Activated CD4-positive, alpha-beta T cell treated with anti-CD3 and anti-CD28 coated beads for 36 hours (primary cell): ENCODE data around the gene KRT74. TPM values are rescaled to one million over a fixed set of nuclear protein-coding genes. Genes with fewer than 3 reads are reported as not detected.

ENCODE experiments used
- ATAC-seq: fragments of 200-7000 bp; cut with Tn5 transposase; one replicate; pipeline ENCODE4 v1.10.0; 2021; ENCODE audit warnings: mild to moderate bottlenecking, moderate library complexity
- CTCF ChIA-PET: fragments of 350-600 bp; sonication (Branson Sonifier 250); formaldehyde crosslinking; loops from one replicate; lab custom pipeline; 2021; ENCODE audit warnings: antibody characterized with exemption; lab: Charles Lee
- POLR2A ChIA-PET: fragments of 350-600 bp; sonication (Branson Sonifier 250); formaldehyde crosslinking; loops from one replicate; lab custom pipeline; 2021; ENCODE audit warnings: antibody characterized with exemption, inconsistent platforms; lab: Charles Lee
- DNase-seq: peaks from one replicate; pipeline ENCODE4 v3.0.0-alpha.2; 2020
- H3K27ac Mint-ChIP-seq: one replicate; pipeline ENCODE4 v1.8.0; 2021; ENCODE audit warnings: mixed read lengths
- H3K27me3 Mint-ChIP-seq: one replicate; pipeline ENCODE4 v1.8.0; 2021; ENCODE audit warnings: mixed read lengths
- H3K36me3 Mint-ChIP-seq: one replicate; pipeline ENCODE4 v1.8.0; 2021; ENCODE audit warnings: low read depth, mixed read lengths
- H3K4me1 Mint-ChIP-seq: one replicate; pipeline ENCODE4 v1.8.0; 2021; ENCODE audit warnings: mixed read lengths
- H3K4me3 Mint-ChIP-seq: one replicate; pipeline ENCODE4 v1.8.0; 2021; ENCODE audit warnings: mild to moderate bottlenecking, moderate library complexity, mixed read lengths
- H3K9me3 Mint-ChIP-seq: one replicate; pipeline ENCODE4 v1.8.0; 2021; ENCODE audit warnings: low read depth, mixed read lengths
- intact Hi-C, 2 experiments: fragments of 100-400 bp; cut with DNase I in 1 of 2; cut with micrococcal nuclease in 1 of 2; formaldehyde crosslinking; loops; one replicate each; pipeline versions ENCODE4 v1.14.2 to v1.15.1; 2022 to 2024; cut with DNase I, micrococcal nuclease
- total RNA-seq, 2 experiments: library from RNA; stranded (reverse); gene quantifications; one replicate each; pipeline ENCODE4 v1.2.3, GENCODE V29; 2021

Gene KRT74
- total RNA-seq, 2 experiments from 2014 or later: not detected

- no peaks in the 10 kb centered on the region for H3K36me3 Mint-ChIP-seq
- intact Hi-C loops: no loop called here
- no peak for DNase-seq
- H3K4me1 Mint-ChIP-seq: no peaks in the 10 kb centered on the region
- H3K27me3 Mint-ChIP-seq: no peaks in the 10 kb centered on the region
- POLR2A ChIA-PET: no interaction called here
- H3K27ac Mint-ChIP-seq: no peak overlapping the region
- H3K9me3 Mint-ChIP-seq: no peaks in the 10 kb centered on the region
- no peak overlapping the region for H3K4me3 Mint-ChIP-seq
- CTCF ChIA-PET: interaction anchor here (0.6 to 1.7 kb wide), 4 partner anchors 11 to 548 kb away, joined by 3 to 6 read pairs (median 6); no protein-coding TSS in a partner anchor
- ATAC-seq: no peak
These were observed 337 bp downstream of the KRT74 start for GRCh38 chr12:52573306-52573705.

GRCh38 chr12:52570511-52570910 is 3.1 kb downstream of the KRT74 start:
- Mint-ChIP-seq H3K4me1 (no peaks in the 10 kb centered on the region), H3K27ac (no peak overlapping the region), H3K27me3 (no peaks in the 10 kb centered on the region), H3K4me3 (no peak overlapping the region), H3K9me3 (no peaks in the 10 kb centered on the region), H3K36me3 (no peaks in the 10 kb centered on the region)
- no peak for ATAC-seq
- intact Hi-C loops: no loop called here
- ChIA-PET CTCF (interaction anchor here (0.9 to 1.0 kb wide), 2 partner anchors 15 to 300 kb away, joined by 3 read pairs; no protein-coding TSS in a partner anchor), POLR2A (no interaction called here)
- DNase-seq: no peak

GRCh38 chr12:52568111-52568510 is 5.5 kb downstream of the KRT74 start:
- Mint-ChIP-seq H3K36me3 (no peaks in the 10 kb centered on the region), H3K27me3 (no peaks in the 10 kb centered on the region), H3K4me1 (no peaks in the 10 kb centered on the region), H3K27ac (no peak overlapping the region), H3K4me3 (no peak overlapping the region), H3K9me3 (no peaks in the 10 kb centered on the region)
- POLR2A ChIA-PET: no interaction called here
- CTCF ChIA-PET: no interaction called here
- DNase-seq (no peak), ATAC-seq (no peak)
- intact Hi-C loops: loop anchor here in 1 of 2 experiments (10.0 kb wide), 1 partner anchor 193 kb away; no protein-coding TSS in a partner anchor

GRCh38 chr12:52566847-52567291 is 6.8 kb downstream of the KRT74 start:
- Mint-ChIP-seq H3K27ac (no peak overlapping the region), H3K4me3 (no peak overlapping the region), H3K4me1 (no peaks in the 10 kb centered on the region), H3K9me3 (no peaks in the 10 kb centered on the region), H3K36me3 (no peaks in the 10 kb centered on the region), H3K27me3 (no peaks in the 10 kb centered on the region)
- DNase-seq (no peak), ATAC-seq (no peak)
- intact Hi-C loops: loop anchor here in 1 of 2 experiments (10.0 kb wide), 1 partner anchor 192 kb away; no protein-coding TSS in a partner anchor
- ChIA-PET POLR2A (no interaction called here), CTCF (interaction anchor here (0.6 to 0.7 kb wide), 2 partner anchors 141 to 271 kb away, joined by 4 read pairs; no protein-coding TSS in a partner anchor)

GRCh38 chr12:52564582-52564981 is 9.1 kb downstream of the KRT74 start:
- POLR2A ChIA-PET: no interaction called here

GRCh38 chr12:52561880-52562449 is 11.7 kb downstream of the KRT74 start:
- POLR2A ChIA-PET: no interaction called here
- CTCF ChIA-PET: interaction anchor here (0.6 to 1.3 kb wide), 2 partner anchors 197 to 418 kb away, joined by 3 to 5 read pairs; no protein-coding TSS in a partner anchor
- H3K27me3 Mint-ChIP-seq: peaks cover 7% of the 10 kb centered on the region

More at GRCh38 chr12:52564582-52564981, 9.1 kb downstream of the KRT74 start:
- no peaks in the 10 kb centered on the region for H3K36me3 Mint-ChIP-seq
- CTCF ChIA-PET: no interaction called here
- intact Hi-C loops: loop anchor here in 1 of 2 experiments (10.0 kb wide), 1 partner anchor 190 kb away; no protein-coding TSS in a partner anchor
- no peaks in the 10 kb centered on the region for H3K9me3 Mint-ChIP-seq
- H3K27ac Mint-ChIP-seq: no peak overlapping the region
- ATAC-seq (no peak), DNase-seq (no peak)
- peaks cover 3% of the 10 kb centered on the region for H3K27me3 Mint-ChIP-seq
- no peaks in the 10 kb centered on the region for H3K4me1 Mint-ChIP-seq
- no peak overlapping the region for H3K4me3 Mint-ChIP-seq

GRCh38 chr12:52559979-52560378 is 13.7 kb downstream of the KRT74 start:
- ChIA-PET POLR2A (interaction anchor here (0.6 kb wide), 1 partner anchor 12 kb away, joined by 4 read pairs; no protein-coding TSS in a partner anchor), CTCF (interaction anchor here (1.4 kb wide), 1 partner anchor 314 kb away, joined by 5 read pairs; no protein-coding TSS in a partner anchor)
- H3K4me3 Mint-ChIP-seq: no peak overlapping the region
- intact Hi-C loops: loop anchor here in 1 of 2 experiments (10.0 kb wide), 1 partner anchor 185 kb away; no protein-coding TSS in a partner anchor
- peaks cover 7% of the 10 kb centered on the region for H3K27me3 Mint-ChIP-seq
- H3K36me3 Mint-ChIP-seq: no peaks in the 10 kb centered on the region
- DNase-seq (no peak), ATAC-seq (no peak)
- H3K9me3 Mint-ChIP-seq: no peaks in the 10 kb centered on the region
- no peaks in the 10 kb centered on the region for H3K4me1 Mint-ChIP-seq
- H3K27ac Mint-ChIP-seq: no peak overlapping the region

More at GRCh38 chr12:52561880-52562449, 11.7 kb downstream of the KRT74 start:
- Mint-ChIP-seq H3K27ac (no peak overlapping the region), H3K36me3 (no peaks in the 10 kb centered on the region), H3K4me3 (no peak overlapping the region), H3K4me1 (no peaks in the 10 kb centered on the region), H3K9me3 (no peaks in the 10 kb centered on the region)
- ATAC-seq (no peak), DNase-seq (no peak)
- intact Hi-C loops: loop anchor here in 1 of 2 experiments (10.0 kb wide), 1 partner anchor 187 kb away; no protein-coding TSS in a partner anchor

- ATAC-seq (no peak), DNase-seq (no peak)
- H3K4me3 Mint-ChIP-seq: no peak overlapping the region
- ChIA-PET POLR2A (no interaction called here), CTCF (interaction anchor here (0.6 to 1.4 kb wide), 3 partner anchors 20 to 315 kb away, joined by 3 to 5 read pairs (median 5); no protein-coding TSS in a partner anchor)
- H3K27me3 Mint-ChIP-seq: peaks cover 7% of the 10 kb centered on the region
- H3K36me3 Mint-ChIP-seq: no peaks in the 10 kb centered on the region
- H3K4me1 Mint-ChIP-seq: no peaks in the 10 kb centered on the region
- H3K9me3 Mint-ChIP-seq: no peaks in the 10 kb centered on the region
- intact Hi-C loops: no loop called here
- H3K27ac Mint-ChIP-seq: no peak overlapping the region
These were observed 14.7 kb downstream of the KRT74 start for GRCh38 chr12:52558781-52559445.

- DNase-seq (no peak), ATAC-seq (no peak)
- H3K36me3 Mint-ChIP-seq: no peaks in the 10 kb centered on the region
- H3K9me3 Mint-ChIP-seq: no peaks in the 10 kb centered on the region
- ChIA-PET POLR2A (no interaction called here), CTCF (interaction anchor here (1.2 kb wide), 1 partner anchor 22 kb away, joined by 3 read pairs; no protein-coding TSS in a partner anchor)
- no peaks in the 10 kb centered on the region for H3K4me1 Mint-ChIP-seq
- no peak overlapping the region for H3K4me3 Mint-ChIP-seq
- H3K27ac Mint-ChIP-seq: no peak overlapping the region
- H3K27me3 Mint-ChIP-seq: peaks cover 7% of the 10 kb centered on the region
- intact Hi-C loops: no loop called here
These were observed 16.2 kb downstream of the KRT74 start for GRCh38 chr12:52557476-52557875.

GRCh38 chr12:52555577-52555976 is 18.1 kb downstream of the KRT74 start:
- Mint-ChIP-seq H3K27ac (no peak overlapping the region), H3K4me1 (no peaks in the 10 kb centered on the region), H3K9me3 (no peaks in the 10 kb centered on the region), H3K27me3 (peaks cover 6% of the 10 kb centered on the region), H3K36me3 (no peaks in the 10 kb centered on the region), H3K4me3 (no peak overlapping the region)
- ChIA-PET CTCF (interaction anchor here (0.6 to 1.9 kb wide), 2 partner anchors 24 to 325 kb away, joined by 3 to 6 read pairs; no protein-coding TSS in a partner anchor), POLR2A (no interaction called here)
- ATAC-seq: no peak
- no peak for DNase-seq
- intact Hi-C loops: no loop called here

GRCh38 chr12:52552681-52553195 is 20.9 kb downstream of the KRT74 start, which contains the start of gene KRT71:
KRT71 (minus strand) TSS chr12:52553145; CDS start chr12:52553077, 68 bp downstream.
- H3K36me3 Mint-ChIP-seq: no peaks in the 10 kb centered on the region
- no peak within 1 kb of the TSS for H3K27ac Mint-ChIP-seq
- DNase-seq (no peak), ATAC-seq (no peak)
- POLR2A ChIA-PET: no interaction called here
- no peak within 1 kb of the TSS for H3K4me3 Mint-ChIP-seq
- CTCF ChIA-PET: interaction anchor here (1.1 kb wide), 1 partner anchor 325 kb away, joined by 3 read pairs; no protein-coding TSS in a partner anchor
- no peaks in the 10 kb centered on the region for H3K4me1 Mint-ChIP-seq
- no peaks in the 10 kb centered on the region for H3K9me3 Mint-ChIP-seq
- peaks cover 2% of the 10 kb centered on the region for H3K27me3 Mint-ChIP-seq
- intact Hi-C loops: no loop called here
